ENCODE measurements around the gene CORO2B. TPM values are rescaled to one million over a fixed set of nuclear protein-coding genes. Genes with fewer than 3 reads are reported as not detected.
A peak's percentile ranks its signal among the peaks of the same experiment; 100 is the strongest.

CORO2B gene
- total RNA-seq, 4 donors from 2014 or later, result 0.80 to 4.5 (median 2.3) TPM

DNA sequence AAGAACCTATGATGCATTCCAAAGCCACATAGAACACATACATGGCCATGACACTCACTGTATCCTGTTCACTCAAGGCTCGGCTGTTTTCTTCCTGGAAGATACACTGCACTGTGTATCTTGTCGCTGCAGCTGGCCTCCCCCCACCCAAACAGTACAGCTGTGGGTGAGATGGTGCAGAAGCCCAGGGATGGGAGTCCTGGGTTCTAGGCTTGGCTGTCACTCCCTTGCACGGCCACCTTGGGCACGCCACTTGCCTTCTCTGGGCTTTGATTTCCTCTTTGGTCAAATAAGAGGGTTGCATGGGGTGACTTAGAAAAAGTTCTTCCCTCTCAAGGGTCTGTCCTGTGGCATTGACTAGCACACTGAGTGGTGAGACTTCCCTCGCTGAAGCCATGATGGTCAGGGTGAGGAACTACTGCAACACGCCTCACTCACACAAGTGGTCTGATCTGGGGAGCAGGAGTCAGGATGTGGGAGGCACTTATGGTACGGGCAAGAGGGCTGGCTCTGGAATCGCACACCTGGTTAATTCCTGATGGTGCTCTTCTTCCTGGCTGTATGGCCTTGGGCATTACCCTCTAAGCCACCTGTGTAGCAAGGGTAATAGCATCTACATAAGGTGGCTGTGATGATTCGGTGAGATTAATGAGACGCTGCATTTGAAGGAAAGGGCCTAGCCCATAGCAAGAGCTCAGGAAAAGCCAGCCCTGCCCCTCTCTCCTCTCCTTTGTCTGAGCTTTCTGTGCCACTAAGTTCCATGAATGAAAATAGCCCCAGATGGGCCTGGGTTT is 197.9 kb downstream of the CORO2B start:
- peak; percentile 10 to 58 for DNase-seq (ENCODE audit: low spot score in 2 of 2)
- TF ChIP-seq, protein P1, sequence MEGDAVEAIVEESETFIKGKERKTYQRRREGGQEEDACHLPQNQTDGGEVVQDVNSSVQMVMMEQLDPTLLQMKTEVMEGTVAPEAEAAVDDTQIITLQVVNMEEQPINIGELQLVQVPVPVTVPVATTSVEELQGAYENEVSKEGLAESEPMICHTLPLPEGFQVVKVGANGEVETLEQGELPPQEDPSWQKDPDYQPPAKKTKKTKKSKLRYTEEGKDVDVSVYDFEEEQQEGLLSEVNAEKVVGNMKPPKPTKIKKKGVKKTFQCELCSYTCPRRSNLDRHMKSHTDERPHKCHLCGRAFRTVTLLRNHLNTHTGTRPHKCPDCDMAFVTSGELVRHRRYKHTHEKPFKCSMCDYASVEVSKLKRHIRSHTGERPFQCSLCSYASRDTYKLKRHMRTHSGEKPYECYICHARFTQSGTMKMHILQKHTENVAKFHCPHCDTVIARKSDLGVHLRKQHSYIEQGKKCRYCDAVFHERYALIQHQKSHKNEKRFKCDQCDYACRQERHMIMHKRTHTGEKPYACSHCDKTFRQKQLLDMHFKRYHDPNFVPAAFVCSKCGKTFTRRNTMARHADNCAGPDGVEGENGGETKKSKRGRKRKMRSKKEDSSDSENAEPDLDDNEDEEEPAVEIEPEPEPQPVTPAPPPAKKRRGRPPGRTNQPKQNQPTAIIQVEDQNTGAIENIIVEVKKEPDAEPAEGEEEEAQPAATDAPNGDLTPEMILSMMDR (IDR thresholded peaks at IDR 0.05), result no peak
- TF ChIP-seq POLR2A (IDR thresholded peaks at IDR 0.05), result no peak
- no peak overlapping the region for H3K4me3 ChIP-seq (ENCODE audit: low read depth, poor library complexity, severe bottlenecking)
- WGBS, 2 donors, result 85 to 86% methylated on average over 10 of the region's 10 CpGs
- intact Hi-C loops (cut with DNase I; ENCODE audit: low total_unique reads), result loop anchor here (5.0 kb wide), 1 partner anchor 1266 kb away; no protein-coding TSS in a partner anchor

Other genes starting within 250 kb of the CORO2B start
- gene ITGA11, start 146.8 kb upstream of the CORO2B start, total RNA-seq, result 1 to 10 TPM in 2 of 4 donors, under 1 TPM in 2; 0.51 to 3.5 (median 2.0) TPM
- 10 to 100 TPM; 22.1 to 45.9 (median 35.3) TPM for gene ANP32A, start 241.9 kb downstream of the CORO2B start, total RNA-seq